NCI-H2029 (cell line): ENCODE measurements around the gene RGS4.

ENCODE experiments used
- DNase-seq: peaks from one replicate; lab custom pipeline; 2025; lab: John Stamatoyannopoulos, UW

The RGS4 gene

GRCh38 chr1:163102590-163102989 is 33.4 kb downstream of the RGS4 start:
- no peak for DNase-seq

- no peak for DNase-seq
These were observed 35.4 kb downstream of the RGS4 start for GRCh38 chr1:163104385-163105099.

GRCh38 chr1:163106364-163106987 is 37.3 kb downstream of the RGS4 start:
- DNase-seq, result no peak

GRCh38 chr1:163107655-163108054 is 38.5 kb downstream of the RGS4 start:
- no peak for DNase-seq

- no peak for DNase-seq
These were observed 46.7 kb downstream of the RGS4 start for GRCh38 chr1:163115887-163116286.

- no peak for DNase-seq
These were observed 50.5 kb downstream of the RGS4 start for GRCh38 chr1:163119707-163120106.

GRCh38 chr1:163120372-163120771 is 51.2 kb downstream of the RGS4 start:
- no peak for DNase-seq

GRCh38 chr1:163124812-163125211 is 55.7 kb downstream of the RGS4 start:
- DNase-seq, result no peak
